HG02970 (cell line): ENCODE data around the gene THRA.
A peak's percentile ranks its signal among the peaks of the same experiment; 100 is the strongest.

Experiments used
- ATAC-seq: cut with Tn5 transposase; IDR thresholded peaks from one replicate; pipeline ENCODE4 v1.9.1; 2021; ENCODE audit warnings: mild to moderate bottlenecking, moderate library complexity, moderate number of reproducible peaks; ENCODE audit not compliant: unreplicated experiment, low FRiP score

THRA gene

GRCh38 chr17:40097087-40097486 lies 34.3 kb downstream of the THRA start:
- no peak for ATAC-seq

DNA sequence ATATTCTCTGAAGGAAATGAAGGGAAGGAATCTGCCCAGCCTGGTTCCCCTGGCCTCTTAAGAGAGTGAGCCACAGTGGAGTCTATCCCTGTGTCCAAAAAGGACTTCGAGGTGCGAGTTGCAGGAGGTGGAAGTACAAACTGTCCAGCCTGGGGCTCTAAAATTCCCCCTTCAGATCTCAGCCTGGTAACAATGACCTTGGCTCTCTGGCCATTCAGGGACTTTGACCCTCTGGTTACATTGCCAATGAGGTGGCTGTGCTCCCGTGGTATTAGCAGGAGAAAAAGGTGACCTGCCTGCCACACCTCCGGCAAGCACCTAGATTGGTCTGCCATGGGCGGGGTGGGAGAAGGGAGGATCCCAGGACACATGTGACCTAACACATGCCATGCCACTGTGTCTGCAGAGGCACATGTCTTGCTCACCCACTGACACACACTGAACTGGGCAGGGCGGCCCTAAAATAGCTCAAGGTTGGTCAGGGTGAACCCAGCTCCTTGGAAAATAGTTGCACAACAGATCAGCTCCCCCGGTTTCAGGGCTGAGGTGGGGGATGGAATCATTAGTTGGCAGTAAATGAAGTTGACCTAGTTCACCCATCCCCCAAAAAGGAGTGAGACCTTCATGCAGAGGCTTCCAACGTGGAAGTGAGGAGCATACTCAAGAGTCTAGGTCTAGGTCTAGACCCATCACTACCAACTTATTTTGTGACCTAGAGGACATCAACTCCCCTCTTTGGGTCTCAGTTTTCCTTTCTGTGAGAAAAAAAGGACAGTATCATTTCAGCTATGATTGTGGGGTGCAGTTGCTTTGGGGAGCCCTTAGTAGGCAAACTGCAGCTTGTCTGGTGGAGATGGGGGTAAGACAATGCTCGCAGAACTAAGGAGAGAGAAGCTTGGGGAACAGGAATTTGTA lies 35.4 kb downstream of the THRA start:
- no peak for ATAC-seq

DNA sequence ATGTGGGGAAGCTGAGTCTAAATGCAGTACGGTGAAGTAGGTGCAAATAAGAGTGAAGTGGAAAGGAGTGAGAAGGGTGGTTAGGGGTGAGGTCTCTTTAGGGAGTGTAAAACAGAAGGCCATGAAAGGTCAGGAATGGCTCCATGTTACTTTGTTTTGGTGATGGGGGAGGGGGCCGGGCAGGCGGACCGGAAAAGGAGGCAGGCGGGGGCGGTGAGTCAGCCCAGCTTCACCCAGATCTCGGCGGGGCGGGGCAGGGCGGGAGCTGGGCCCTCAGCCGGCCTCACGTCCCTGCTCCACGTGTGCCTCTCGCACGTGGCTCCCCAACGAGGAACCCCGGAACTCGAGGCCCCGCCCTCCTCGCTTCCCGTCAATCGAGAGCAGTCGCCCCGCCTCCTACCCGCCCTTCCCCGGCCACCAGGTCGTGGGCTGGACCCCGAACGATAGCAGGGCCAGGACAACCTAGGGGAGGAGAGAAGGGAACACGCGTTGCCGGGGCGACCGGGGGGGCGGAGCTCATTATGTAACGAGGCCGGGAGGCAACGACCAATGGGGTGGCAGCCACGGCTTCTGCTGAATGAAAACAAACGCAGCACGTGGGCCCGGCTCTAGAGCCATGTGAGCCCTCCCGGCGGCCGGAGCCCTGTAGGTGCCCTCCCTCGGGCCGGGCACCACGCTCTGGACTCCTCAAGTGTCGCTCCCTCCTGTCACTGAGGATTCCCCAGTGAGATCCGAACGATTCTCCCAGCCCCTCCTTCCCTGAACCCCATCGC lies 36.3 kb downstream of the THRA start:
- peak; percentile 46 for ATAC-seq

DNA sequence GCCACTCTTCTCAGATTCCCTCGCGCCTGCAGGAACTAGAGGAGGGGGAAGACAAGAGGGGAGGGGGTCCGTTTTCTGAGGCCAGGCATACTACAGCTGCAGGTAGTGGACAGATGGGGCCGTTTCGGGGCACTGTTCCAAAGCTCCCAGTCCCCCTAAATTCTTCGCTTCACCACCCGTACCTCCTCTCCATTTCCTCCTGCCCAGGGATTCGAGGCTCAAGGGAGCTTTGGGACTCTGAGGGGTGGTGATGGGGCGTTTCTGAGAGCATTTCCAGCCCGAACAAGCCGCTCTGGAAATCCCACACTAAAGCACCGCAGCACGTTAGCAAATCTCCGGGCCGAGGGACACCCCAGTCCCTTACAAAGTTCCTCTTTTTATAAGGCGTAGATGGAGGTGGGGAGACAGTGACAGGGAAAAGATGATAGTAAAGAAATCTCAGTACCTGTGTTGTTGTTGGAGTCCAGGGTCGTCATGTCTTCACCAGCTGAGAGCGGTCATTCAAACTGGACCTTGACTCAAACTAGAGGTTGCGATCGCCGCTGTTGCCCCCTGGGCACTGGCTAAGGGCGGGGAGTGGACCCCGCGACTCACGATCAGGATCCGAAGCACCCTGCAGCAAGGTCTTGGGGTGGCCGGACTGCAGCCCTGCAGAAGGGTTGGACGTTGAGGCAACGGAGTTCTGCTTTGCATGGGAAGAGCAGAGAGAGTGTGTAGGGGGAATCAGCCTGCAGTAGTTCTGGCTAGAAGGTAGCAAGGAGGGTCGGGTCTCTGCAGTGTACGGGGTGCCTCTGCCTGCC lies 37.1 kb downstream of the THRA start:
- no peak for ATAC-seq

- no peak for ATAC-seq
Observed at GRCh38 chr17:40100419-40100668, 37.6 kb downstream of the THRA start, which contains the start of gene NR1D1. NR1D1 (minus strand) TSS chr17:40100589; CDS start chr17:40100094, 495 bp downstream.

DNA sequence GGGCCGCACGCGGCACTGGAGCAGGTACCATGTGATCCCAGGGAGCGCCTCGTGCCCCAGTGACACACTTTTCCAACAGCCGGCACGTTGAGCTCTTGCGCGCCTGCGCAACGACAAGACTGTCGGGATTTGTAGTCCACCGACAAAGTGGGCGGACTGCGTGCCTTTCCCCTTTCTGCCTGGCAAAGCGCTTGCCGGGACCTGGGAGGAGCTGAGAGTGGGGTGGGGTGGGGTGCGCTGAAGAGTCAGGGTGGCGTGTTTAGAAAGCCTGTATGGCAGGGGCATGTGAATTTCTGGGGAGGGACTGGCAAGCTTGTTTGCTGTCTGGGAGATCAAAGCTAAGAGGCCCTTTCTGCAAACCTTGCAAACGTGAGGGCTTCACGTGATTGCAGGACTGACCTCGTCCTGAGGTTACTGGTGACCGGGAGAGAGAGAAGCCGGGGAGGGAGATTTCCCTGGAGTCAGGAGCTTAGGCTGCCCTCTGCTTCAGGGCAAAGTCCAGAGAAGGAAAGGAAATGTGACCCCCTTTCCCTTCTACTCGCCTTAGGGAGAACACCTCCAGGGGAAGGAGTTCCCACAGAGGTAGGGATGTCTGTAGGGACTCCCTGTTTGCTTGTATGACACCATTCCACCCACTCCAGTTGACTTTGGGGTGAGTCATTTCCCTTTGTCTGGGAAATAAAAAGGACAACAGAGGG lies 38.1 kb downstream of the THRA start:
- ATAC-seq: no peak

DNA sequence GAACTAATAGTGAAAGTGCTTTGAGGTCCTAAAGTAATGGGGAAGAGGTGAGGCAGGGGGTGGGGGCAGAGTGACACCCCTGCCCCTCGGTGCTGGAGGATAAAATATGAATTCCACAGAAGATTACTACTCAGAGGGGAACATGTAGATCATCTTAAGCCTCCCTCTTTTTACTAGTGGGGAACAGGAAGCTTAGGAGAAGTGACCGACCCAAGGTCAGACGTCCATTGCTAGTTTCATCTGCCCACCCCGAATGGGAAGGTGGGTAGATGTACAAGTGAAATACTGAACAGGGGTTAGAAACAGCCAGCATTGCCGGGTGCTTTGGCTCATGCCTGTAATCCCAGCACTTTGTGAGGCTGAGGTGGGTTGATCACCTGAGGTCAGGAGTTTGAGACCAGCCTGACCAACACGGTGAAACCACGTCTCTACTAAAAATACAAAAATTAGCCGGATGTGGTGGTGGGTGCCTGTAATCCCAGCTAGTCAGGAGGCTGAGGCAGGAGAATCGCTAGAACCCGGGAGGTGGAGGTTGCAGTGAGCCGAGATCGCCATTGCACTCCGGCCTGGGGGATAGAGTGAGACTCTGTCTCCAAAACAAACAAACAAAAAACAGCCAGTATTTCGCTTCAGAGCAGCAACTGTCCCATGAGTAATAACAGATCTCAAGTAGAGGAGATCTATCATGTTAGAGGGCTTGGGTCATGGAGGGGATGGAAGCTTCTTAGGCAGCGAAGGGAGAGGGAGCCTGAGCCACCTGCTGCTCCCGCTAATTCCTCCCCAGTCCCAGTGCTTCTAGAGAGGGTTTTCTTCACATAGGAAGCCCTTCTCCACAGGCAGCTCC lies 38.8 kb downstream of the THRA start:
- no peak for ATAC-seq

- no peak for ATAC-seq
Observed at GRCh38 chr17:40103071-40103661, 40.4 kb downstream of the THRA start.

- no peak for ATAC-seq
Observed at GRCh38 chr17:40103688-40104087, 40.9 kb downstream of the THRA start.

GRCh38 chr17:40104594-40105486 lies 42.1 kb downstream of the THRA start:
- no peak for ATAC-seq

- ATAC-seq: no peak
Observed at GRCh38 chr17:40105861-40106759, 43.3 kb downstream of the THRA start.

GRCh38 chr17:40106760-40107521 lies 44.2 kb downstream of the THRA start:
- no peak for ATAC-seq

- no peak for ATAC-seq
Observed at GRCh38 chr17:40107522-40108174, 44.9 kb downstream of the THRA start.

DNA sequence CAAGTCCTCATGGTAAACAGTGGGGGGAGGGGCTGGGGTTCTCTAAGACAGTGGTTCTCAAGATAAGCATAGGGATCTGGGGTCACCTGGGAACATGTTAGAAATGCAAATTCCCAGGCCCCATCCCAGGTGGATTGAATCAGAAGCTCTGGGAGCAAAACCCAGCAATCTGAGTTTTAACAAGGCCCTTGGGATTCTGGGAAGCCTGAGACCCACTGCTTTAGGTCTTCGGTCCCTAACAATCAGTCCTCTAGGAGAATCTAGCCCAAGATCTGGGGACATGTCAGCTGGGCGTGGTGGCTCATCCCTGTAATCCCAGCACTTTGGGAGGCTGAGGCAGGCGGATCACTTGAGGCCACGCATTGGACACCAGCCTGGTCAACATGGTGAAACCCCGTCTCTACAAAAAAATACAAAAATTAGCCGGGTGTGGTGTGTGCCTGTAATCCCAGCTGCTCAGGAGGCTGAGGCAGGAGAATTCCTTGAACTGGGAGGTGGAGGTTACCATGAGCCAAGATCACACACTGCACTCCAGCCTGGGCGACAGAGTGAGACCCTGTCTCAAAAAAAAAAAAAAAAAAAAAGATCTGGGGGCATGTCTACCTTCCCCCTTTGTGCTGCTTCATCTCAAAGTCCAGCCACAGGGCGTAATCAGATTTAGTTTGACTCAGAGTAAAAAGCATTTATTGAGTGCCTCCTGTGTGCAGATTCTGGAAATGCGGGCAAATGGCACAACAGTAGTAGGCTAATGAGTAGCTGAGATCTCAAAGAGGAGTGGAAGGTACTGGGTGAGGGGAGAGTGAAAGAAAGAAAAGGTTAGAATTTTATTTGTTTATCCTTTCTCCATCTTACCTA lies 46.4 kb downstream of the THRA start:
- ATAC-seq: no peak
